ENCODE results near the gene PURA. TPM values are rescaled to one million over a fixed set of nuclear protein-coding genes. Genes with fewer than 3 reads are reported as not detected.

Gene PURA
- total and polyA plus RNA-seq, 11 donors = 5.6 to 30.9 (median 20.2) TPM

GRCh38 chr5:140094889-140095288 is 19.0 kb upstream of the PURA start:
- peaks cover 0 to 3% (median 0%) of the 10 kb centered on the region in 9 donors for H3K27me3 ChIP-seq
- H3K27ac ChIP-seq = no peak overlapping the region
- ATAC-seq (no peak), DNase-seq (no peak)
- peaks cover 0 to 16% (median 8%) of the 10 kb centered on the region in 12 donors for H3K9me3 ChIP-seq
- no peak for TF ChIP-seq POLR2A (IDR thresholded peaks at IDR 0.05)
- TF ChIP-seq CTCF (IDR thresholded peaks at IDR 0.05) = no peak
- intact Hi-C loops (cut with DNase I) = no loop called here
- no peaks in the 10 kb centered on the region for H3K36me3 ChIP-seq
- no peak overlapping the region for H3K4me3 ChIP-seq
- no peaks in the 10 kb centered on the region for H3K4me1 ChIP-seq

DNA sequence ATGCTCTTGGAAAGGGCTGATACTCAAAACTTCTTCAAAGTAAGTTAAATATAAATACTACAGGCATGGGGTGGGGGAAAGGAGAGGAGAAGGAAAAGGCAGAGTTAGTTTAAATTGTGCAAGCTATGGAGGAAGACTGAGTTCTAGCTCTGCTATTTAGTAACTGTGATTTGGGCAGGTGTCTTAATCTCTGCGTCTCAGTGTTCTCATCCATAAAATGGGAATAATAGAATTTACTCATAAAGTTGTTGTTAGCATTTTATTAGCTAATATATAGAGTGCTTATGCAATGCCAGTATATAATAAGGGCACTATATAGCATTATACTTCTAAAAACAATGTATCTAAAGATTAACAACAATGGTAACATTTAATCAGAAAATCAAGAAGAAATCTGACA is 12.7 kb upstream of the PURA start:
- 86 to 90% (median 87%) methylated on average over 1 of the region's 1 CpG for WGBS, 4 donors
- DNase-seq = no peak
- no peak for ATAC-seq
- Histone ChIP-seq H3K36me3 (no peaks in the 10 kb centered on the region), H3K9me3 (no peaks in the 10 kb centered on the region), H3K27ac (no peak overlapping the region), H3K4me1 (peaks cover 0 to 4% (median 0%) of the 10 kb centered on the region in 12 donors), H3K27me3 (no peaks in the 10 kb centered on the region), H3K4me3 (no peak overlapping the region)
- TF ChIP-seq CTCF (IDR thresholded peaks at IDR 0.05) = no peak
- TF ChIP-seq POLR2A (IDR thresholded peaks at IDR 0.05) = no peak
- intact Hi-C loops (cut with DNase I) = no loop called here

GRCh38 chr5:140103154-140103553 is 10.8 kb upstream of the PURA start:
- Histone ChIP-seq H3K27me3 (no peaks in the 10 kb centered on the region), H3K9me3 (no peaks in the 10 kb centered on the region), H3K27ac (no peak overlapping the region), H3K36me3 (no peaks in the 10 kb centered on the region), H3K4me1 (peaks cover 0 to 14% (median 7%) of the 10 kb centered on the region in 12 donors), H3K4me3 (no peak overlapping the region)
- TF ChIP-seq POLR2A (IDR thresholded peaks at IDR 0.05) = no peak
- TF ChIP-seq CTCF (IDR thresholded peaks at IDR 0.05) = no peak
- WGBS, 4 donors = 60 to 78% (median 67%) methylated on average over 1 of the region's 1 CpG
- DNase-seq (no peak), ATAC-seq (no peak)
- intact Hi-C loops (cut with DNase I) = no loop called here

- H3K9me3 ChIP-seq = no peaks in the 10 kb centered on the region
- no peak for TF ChIP-seq POLR2A (IDR thresholded peaks at IDR 0.05)
- no peak for TF ChIP-seq CTCF (IDR thresholded peaks at IDR 0.05)
- no peak overlapping the region for H3K4me3 ChIP-seq
- H3K27me3 ChIP-seq = peaks cover 0 to 6% (median 0%) of the 10 kb centered on the region in 9 donors
- intact Hi-C loops (cut with DNase I) = no loop called here
- H3K4me1 ChIP-seq = peaks cover 0 to 22% (median 10%) of the 10 kb centered on the region in 12 donors
- ATAC-seq (no peak), DNase-seq (no peak)
- WGBS, 4 donors = 56 to 69% (median 60%) methylated on average over 1 of the region's 1 CpG
- H3K27ac ChIP-seq = no peak overlapping the region
- H3K36me3 ChIP-seq = no peaks in the 10 kb centered on the region
Measured at GRCh38 chr5:140104100-140104499, 9.8 kb upstream of the PURA start.
